Stimulated activated CD4-positive, alpha-beta T cell treated with anti-CD3 and anti-CD28 coated beads, Interleukin-15, amount 100 ng/mL, for 48 hours (primary cell): ENCODE results near the gene PCNP.
"Not testable (repeated sequence)": the region's sequence is repeated elsewhere in the genome, so short reads cannot be mapped to it uniquely, and the experiment has no call there.

Source experiments
- DNase-seq, 2 donors: peaks; one replicate each; pipeline ENCODE4 v3.0.0-alpha.2; 2020; ENCODE audit warnings: low read depth in 2 of 2

The PCNP gene

GRCh38 chr3:101633186-101633585 lies 59.2 kb downstream of the PCNP start:
- DNase-seq: no peak

- no peak for DNase-seq
Measured at GRCh38 chr3:101634591-101635196, 60.7 kb downstream of the PCNP start.

- no peak for DNase-seq
Measured at GRCh38 chr3:101635345-101635744, 61.4 kb downstream of the PCNP start.

DNA sequence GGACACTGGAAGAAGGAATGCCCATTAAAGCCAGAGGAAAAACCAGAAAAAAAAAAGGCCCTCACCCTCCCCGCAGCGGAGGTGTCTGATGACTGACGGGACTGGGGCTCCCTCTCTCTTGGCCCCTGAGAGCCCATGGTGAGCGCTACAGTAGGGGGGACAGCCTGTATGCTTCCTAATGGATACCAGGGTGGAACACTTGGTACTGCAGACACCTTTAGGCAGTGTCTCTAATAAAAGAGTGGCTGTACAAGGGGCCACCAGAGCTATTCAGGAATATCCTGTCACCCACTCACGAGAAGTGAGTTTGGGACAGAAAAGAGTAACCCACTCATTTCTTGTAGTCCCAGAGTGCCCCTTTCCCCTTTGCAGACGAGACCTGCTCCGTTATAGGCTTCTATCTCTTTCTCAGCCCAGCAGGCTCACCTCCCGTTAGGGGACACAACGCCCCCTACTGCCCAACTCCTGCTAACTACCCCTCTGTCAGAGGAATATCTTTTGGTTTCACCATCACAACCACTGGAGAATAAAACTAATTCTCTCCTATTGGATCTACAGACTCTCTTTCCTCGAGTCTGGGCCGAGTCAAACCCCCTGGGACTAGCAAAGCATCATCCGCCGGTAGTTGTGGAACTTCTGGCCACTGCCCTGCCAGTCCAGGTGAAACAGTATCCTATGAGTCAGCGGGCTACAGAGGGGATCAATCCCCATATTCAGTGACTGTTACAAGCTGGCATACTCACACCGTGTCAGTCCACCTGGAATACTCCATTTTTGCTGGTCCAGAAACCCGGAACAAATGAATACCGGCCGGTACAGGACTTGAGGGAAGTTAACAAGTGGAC lies 62.2 kb downstream of the PCNP start:
- DNase-seq: peak; percentile 63 to 72

DNA sequence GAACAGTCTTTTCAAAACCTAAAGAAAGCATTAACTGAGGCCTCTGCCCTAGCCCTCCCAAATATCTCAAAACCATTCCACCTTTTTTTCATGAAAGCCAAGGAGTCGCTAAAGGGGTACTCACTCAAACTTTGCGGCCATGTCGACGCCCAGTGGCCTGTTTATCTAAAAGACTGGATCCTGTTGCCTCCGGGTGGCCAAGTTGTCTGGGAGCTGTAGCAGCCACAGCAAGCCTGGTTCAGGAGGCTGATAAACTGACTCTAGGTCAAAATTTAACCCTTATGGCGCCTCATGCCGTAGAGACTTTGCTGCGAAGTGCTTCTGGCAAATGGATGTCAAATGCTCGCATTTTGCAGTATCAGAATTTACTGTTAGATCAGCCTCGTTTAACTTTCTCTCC lies 63.5 kb downstream of the PCNP start:
- no peak for DNase-seq

DNA sequence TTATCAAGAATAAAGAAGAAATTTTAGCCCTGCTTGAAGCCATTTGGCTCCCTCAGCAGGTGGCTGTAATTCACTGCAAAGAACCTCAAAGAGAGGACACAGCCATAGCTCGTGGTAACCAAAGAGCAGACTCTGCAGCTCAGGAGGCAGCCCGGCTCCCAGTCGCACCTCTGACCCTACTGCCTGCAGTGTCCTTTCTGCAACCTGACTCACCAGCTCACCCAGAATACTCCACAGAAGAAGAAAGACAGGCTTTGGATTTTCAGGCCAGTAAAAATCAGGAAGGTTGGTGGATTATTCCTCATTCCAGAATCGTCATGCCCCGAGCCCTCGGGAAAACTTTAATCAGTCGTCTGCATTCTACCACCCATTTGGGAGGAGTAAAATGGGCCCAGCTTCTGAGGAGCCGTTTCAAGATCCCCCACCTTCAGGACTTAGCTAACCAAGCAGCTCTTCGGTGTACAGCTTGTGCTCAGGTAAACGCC lies 64.3 kb downstream of the PCNP start:
- no peak for DNase-seq

DNA sequence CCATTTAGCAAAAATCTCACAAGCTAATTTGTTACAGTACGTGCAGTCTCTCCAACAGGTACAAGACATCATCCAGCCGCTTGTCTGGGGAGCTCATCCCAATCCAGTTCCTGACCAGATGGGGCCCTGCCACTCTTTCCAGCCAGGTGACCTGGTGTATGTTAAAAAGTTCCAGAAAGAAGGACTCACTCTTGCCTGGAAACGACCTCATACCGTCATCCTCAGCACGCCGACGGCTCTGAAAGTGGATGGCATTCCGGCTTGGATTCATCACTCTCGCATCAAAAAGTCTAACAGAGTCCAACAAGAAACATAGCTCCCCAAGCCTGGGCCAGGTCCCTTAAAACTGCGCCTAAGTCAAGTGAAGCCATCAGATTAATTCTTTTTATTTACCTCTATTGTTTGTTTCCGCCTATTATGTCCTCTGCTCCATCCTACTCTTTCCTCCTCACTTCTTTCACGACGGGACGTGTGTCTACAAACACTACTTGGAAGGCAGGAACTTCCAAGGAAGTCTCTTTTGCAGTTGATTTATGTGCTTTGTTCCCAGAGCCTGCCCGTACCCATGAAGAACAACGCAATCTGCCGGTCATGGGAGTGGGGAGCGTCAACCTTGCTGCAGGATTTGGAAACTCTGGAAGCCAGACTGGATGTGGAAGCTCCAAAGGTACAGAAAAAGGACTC lies 65.4 kb downstream of the PCNP start:
- DNase-seq: no peak

- no peak for DNase-seq
Measured at GRCh38 chr3:101640256-101640655, 66.3 kb downstream of the PCNP start.

- DNase-seq: not testable (repeated sequence)
Measured at GRCh38 chr3:101641397-101642115, 67.6 kb downstream of the PCNP start.

GRCh38 chr3:101642441-101642840 lies 68.5 kb downstream of the PCNP start:
- DNase-seq: no peak

DNA sequence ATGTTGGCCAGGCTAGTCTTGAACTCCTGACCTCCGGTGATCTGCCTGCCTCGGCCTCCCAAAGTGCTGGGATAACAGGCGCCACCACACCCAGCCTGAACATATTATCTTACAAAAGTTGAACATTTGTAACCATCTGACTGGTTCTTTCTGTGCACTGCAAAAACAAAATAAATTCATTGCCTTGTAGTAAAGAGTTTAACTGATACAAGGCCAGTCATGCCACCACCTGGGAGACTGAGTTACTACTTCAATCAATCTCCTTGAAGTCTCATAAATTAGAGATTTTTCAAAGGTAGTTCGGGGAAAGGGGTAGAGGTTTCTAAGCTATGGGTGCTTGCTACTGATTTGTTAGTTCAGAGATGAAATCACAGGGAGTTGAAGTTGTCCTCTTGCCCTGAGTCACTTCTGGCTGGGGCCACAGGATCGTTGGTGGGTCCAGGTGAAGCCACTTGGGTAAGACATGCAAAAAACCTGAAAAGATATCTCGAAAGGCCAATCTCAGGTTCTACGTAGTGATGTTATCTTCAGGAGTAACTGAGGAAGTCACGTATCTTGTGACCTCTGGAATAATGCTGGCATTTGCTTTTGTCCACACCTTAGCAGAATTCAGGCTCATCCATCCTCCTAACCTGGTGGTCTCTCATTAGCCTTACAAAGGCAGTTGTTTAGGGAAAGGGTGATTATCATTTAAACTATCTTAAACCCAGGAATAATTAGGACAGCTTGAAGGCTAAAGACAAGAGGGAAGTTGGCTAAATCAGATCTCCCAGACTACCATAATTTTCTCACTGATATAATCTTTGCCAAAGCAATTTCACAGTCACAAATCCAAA lies 69.2 kb downstream of the PCNP start:
- no peak for DNase-seq
